ENCODE measurements around the gene PRKAA1.
"Not testable (repeated sequence)": the region's sequence is repeated elsewhere in the genome, so short reads cannot be mapped to it uniquely, and the experiment has no call there.

PRKAA1 gene

DNA sequence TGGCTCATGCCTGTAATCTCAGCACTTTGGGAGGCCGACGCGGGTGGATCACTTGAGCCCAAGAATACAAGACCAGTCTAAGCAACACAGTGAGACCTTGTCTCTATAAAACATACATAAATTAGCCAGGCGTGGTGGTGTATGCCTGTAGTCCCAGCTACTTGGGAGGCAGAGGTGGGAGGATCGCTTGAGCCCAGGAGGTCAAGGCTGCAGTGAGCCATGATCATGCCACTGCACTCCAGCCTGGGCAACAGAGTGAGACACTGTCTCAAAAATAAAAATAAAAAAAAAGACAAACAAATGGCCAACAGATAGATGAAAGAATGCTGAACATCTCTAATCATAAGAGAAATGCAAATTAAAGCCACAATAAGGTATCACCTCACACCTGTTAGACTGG, 9.2 kb downstream of the PRKAA1 start:
- H3K4me3 ChIP-seq (ENCODE audit: low read length); H3K4me1 ChIP-seq (ENCODE audit: control insufficient read depth, low read depth, low read length); H3K56ac ChIP-seq (ENCODE audit: low read length); H2BK5ac ChIP-seq (ENCODE audit: low read length); H4K8ac ChIP-seq (ENCODE audit: low read depth, low read length); H3K36me3 ChIP-seq (ENCODE audit: control insufficient read depth, insufficient read depth, low read length); H3K4me2 ChIP-seq (ENCODE audit: low read length); H3K27ac ChIP-seq (ENCODE audit: low read depth, low read length); H3K79me1 ChIP-seq (ENCODE audit: low read length); H2BK120ac ChIP-seq (ENCODE audit: low read depth, low read length); H3K18ac ChIP-seq (ENCODE audit: low read length); H4K5ac ChIP-seq (ENCODE audit: low read length); H3K27me3 ChIP-seq (ENCODE audit: insufficient read depth, low read length, poor library complexity); H3K9ac ChIP-seq (ENCODE audit: low read length); H3K23ac ChIP-seq (ENCODE audit: low read length); H2BK15ac ChIP-seq (replicated peaks; ENCODE audit: low read depth); H2AK5ac ChIP-seq (ENCODE audit: low read length); DNase-seq; H3K4ac ChIP-seq (ENCODE audit: low read depth, low read length): not testable (repeated sequence)
- H3K79me2 ChIP-seq (ENCODE audit: control insufficient read depth, insufficient read depth, low read length), result peaks cover 69% of the 10 kb centered on the region
- WGBS (ENCODE audit: extremely low coverage, insufficient coverage, low lambda C conversion rate), result no CpG with 5 or more reads among the region's 5 CpGs

DNA sequence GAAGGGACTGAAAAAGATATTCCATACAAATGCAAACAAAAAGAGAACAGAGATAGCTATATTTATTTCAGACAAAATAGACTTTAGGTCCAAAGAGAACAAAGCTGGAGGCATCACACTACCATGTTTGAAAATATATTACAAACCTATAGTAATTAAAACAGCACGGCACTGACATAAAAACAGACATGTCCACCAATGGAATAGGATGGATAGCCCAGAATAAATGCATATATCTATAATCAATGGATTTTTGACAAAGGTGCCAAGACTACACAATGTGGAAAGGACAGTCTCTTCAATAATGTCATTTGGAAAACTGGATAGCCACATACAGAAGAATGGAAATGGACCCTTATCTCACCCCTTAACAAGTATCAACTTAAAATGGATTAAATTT, 10.2 kb downstream of the PRKAA1 start:
- Histone ChIP-seq H3K4me3 (ENCODE audit: low read length) (no peak overlapping the region), H3K9ac (ENCODE audit: low read length) (no peak overlapping the region), H2AK5ac (ENCODE audit: low read length) (no peak overlapping the region), H4K5ac (ENCODE audit: low read length) (no peak overlapping the region), H3K56ac (ENCODE audit: low read length) (no peak overlapping the region), H3K18ac (ENCODE audit: low read length) (no peak overlapping the region), H3K23ac (ENCODE audit: low read length) (no peak overlapping the region), H3K4me1 (ENCODE audit: control insufficient read depth, low read depth, low read length) (no peaks in the 10 kb centered on the region), H3K79me1 (ENCODE audit: low read length) (peaks cover 2% of the 10 kb centered on the region), H3K79me2 (ENCODE audit: control insufficient read depth, insufficient read depth, low read length) (peaks cover 63% of the 10 kb centered on the region), H2BK15ac (replicated peaks; ENCODE audit: low read depth) (no peak overlapping the region), H3K27me3 (ENCODE audit: insufficient read depth, low read length, poor library complexity) (no peaks in the 10 kb centered on the region), H3K4me2 (ENCODE audit: low read length) (no peak overlapping the region), H4K8ac (ENCODE audit: low read depth, low read length) (no peak overlapping the region), H3K36me3 (ENCODE audit: control insufficient read depth, insufficient read depth, low read length) (no peaks in the 10 kb centered on the region), H2BK5ac (ENCODE audit: low read length) (no peak overlapping the region), H2BK120ac (ENCODE audit: low read depth, low read length) (no peak overlapping the region), H3K27ac (ENCODE audit: low read depth, low read length) (no peak overlapping the region), H3K4ac (ENCODE audit: low read depth, low read length) (no peak overlapping the region)
- WGBS (ENCODE audit: extremely low coverage, insufficient coverage, low lambda C conversion rate), result no CpG with 5 or more reads among the region's 1 CpG
- DNase-seq, result no peak

DNA sequence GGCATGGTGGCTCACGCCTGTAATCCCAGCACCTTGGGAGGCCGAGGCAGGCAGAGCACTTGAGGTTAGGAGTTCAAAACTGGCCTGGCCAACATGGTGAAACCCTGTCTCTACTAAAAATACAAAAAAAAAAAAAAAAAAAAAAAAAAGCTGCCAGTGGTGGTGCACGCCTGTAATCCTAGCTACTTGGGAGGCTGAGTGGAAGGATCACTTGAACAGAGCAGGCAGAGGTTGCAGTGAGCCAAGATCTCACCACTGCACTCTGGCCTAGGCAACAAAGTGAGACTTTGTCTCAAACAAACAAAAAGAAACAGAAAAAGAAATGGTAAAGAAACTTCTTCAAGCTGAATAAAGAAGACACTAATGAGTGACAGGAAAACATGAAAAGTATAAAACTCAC, 11.5 kb downstream of the PRKAA1 start:
- H4K5ac ChIP-seq (ENCODE audit: low read length); H2BK15ac ChIP-seq (replicated peaks; ENCODE audit: low read depth); DNase-seq; H3K27ac ChIP-seq (ENCODE audit: low read depth, low read length); H3K18ac ChIP-seq (ENCODE audit: low read length); H3K23ac ChIP-seq (ENCODE audit: low read length); H3K4me1 ChIP-seq (ENCODE audit: control insufficient read depth, low read depth, low read length); H3K36me3 ChIP-seq (ENCODE audit: control insufficient read depth, insufficient read depth, low read length); H2AK5ac ChIP-seq (ENCODE audit: low read length); H4K8ac ChIP-seq (ENCODE audit: low read depth, low read length); H3K4me3 ChIP-seq (ENCODE audit: low read length); H3K56ac ChIP-seq (ENCODE audit: low read length); H2BK5ac ChIP-seq (ENCODE audit: low read length); H3K4me2 ChIP-seq (ENCODE audit: low read length); H3K79me1 ChIP-seq (ENCODE audit: low read length); H3K4ac ChIP-seq (ENCODE audit: low read depth, low read length); H3K9ac ChIP-seq (ENCODE audit: low read length); H2BK120ac ChIP-seq (ENCODE audit: low read depth, low read length); H3K27me3 ChIP-seq (ENCODE audit: insufficient read depth, low read length, poor library complexity): not testable (repeated sequence)
- H3K79me2 ChIP-seq (ENCODE audit: control insufficient read depth, insufficient read depth, low read length), result peaks cover 66% of the 10 kb centered on the region
- no CpG with 5 or more reads among the region's 3 CpGs for WGBS (ENCODE audit: extremely low coverage, insufficient coverage, low lambda C conversion rate)

DNA sequence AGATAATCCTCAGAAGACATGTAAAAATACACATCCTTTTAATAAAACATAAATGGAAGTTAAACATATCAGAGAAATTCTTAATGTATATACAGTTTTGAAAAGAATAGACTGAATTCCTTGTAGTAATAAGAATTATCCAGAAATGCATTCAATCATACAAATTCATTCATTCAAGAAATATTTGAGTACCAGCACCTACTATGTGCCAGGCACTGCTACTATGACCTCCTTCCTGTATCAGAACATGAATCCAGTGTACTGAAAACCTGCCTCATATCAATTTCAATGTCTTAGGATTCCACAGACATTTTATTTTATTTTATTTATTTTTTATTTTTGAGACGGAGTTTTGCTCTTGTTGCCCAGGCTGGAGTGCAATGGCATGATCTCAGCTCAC, 13.3 kb downstream of the PRKAA1 start:
- H3K4me3 ChIP-seq (ENCODE audit: low read length), result no peak overlapping the region
- WGBS (ENCODE audit: extremely low coverage, insufficient coverage, low lambda C conversion rate), result no CpG with 5 or more reads among the region's 1 CpG
- H3K23ac ChIP-seq (ENCODE audit: low read length), result no peak overlapping the region
- no peak overlapping the region for H2BK120ac ChIP-seq (ENCODE audit: low read depth, low read length)
- no peak overlapping the region for H4K8ac ChIP-seq (ENCODE audit: low read depth, low read length)
- no peak overlapping the region for H2BK15ac ChIP-seq (replicated peaks; ENCODE audit: low read depth)
- no peak overlapping the region for H3K4ac ChIP-seq (ENCODE audit: low read depth, low read length)
- no peak overlapping the region for H2AK5ac ChIP-seq (ENCODE audit: low read length)
- no peak overlapping the region for H3K9ac ChIP-seq (ENCODE audit: low read length)
- H3K4me2 ChIP-seq (ENCODE audit: low read length), result no peak overlapping the region
- no peak for DNase-seq
- H3K79me1 ChIP-seq (ENCODE audit: low read length), result peaks cover 2% of the 10 kb centered on the region
- H4K5ac ChIP-seq (ENCODE audit: low read length), result no peak overlapping the region
- H3K36me3 ChIP-seq (ENCODE audit: control insufficient read depth, insufficient read depth, low read length), result no peaks in the 10 kb centered on the region
- no peak overlapping the region for H3K18ac ChIP-seq (ENCODE audit: low read length)
- no peak overlapping the region for H2BK5ac ChIP-seq (ENCODE audit: low read length)
- no peaks in the 10 kb centered on the region for H3K4me1 ChIP-seq (ENCODE audit: control insufficient read depth, low read depth, low read length)
- H3K79me2 ChIP-seq (ENCODE audit: control insufficient read depth, insufficient read depth, low read length), result peaks cover 67% of the 10 kb centered on the region
- H3K56ac ChIP-seq (ENCODE audit: low read length), result no peak overlapping the region
- no peaks in the 10 kb centered on the region for H3K27me3 ChIP-seq (ENCODE audit: insufficient read depth, low read length, poor library complexity)
- no peak overlapping the region for H3K27ac ChIP-seq (ENCODE audit: low read depth, low read length)

DNA sequence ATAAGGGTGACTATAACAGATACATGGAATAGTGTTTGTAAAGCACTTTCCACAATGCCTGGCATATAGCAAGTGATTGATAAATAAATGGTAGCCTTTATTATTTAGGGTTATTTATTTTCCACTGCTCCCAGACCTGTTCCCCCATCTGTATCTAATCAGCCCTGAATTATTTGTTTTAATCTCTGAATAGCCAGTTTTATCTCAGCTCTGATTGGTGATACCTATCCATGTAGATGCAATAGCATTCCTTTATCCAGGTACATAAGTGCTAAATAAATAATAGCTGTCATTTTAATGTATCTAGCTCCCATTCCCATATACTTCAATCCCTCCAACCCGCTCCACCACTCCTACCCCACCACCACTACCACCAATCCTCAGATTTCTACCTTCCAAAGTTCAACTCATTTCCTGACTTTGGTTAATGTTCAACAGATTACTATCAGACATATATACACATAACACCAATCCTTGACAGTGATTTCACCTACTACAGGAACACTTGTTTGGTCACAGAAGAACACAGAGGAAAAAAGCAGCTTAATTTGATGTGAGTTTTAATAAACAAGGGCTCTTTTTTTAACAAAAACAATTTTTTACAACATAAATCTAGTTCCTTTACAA, 14.0 kb downstream of the PRKAA1 start:
- DNase-seq, result no peak
- Histone ChIP-seq H3K4me1 (ENCODE audit: control insufficient read depth, low read depth, low read length) (no peaks in the 10 kb centered on the region), H4K5ac (ENCODE audit: low read length) (no peak overlapping the region), H3K56ac (ENCODE audit: low read length) (no peak overlapping the region), H3K4me2 (ENCODE audit: low read length) (no peak overlapping the region), H3K9ac (ENCODE audit: low read length) (no peak overlapping the region), H3K18ac (ENCODE audit: low read length) (no peak overlapping the region), H3K27me3 (ENCODE audit: insufficient read depth, low read length, poor library complexity) (no peaks in the 10 kb centered on the region), H2BK120ac (ENCODE audit: low read depth, low read length) (no peak overlapping the region), H3K79me1 (ENCODE audit: low read length) (peaks cover 2% of the 10 kb centered on the region), H2AK5ac (ENCODE audit: low read length) (no peak overlapping the region), H3K79me2 (ENCODE audit: control insufficient read depth, insufficient read depth, low read length) (peaks cover 65% of the 10 kb centered on the region), H2BK15ac (replicated peaks; ENCODE audit: low read depth) (no peak overlapping the region), H3K27ac (ENCODE audit: low read depth, low read length) (no peak overlapping the region), H3K4me3 (ENCODE audit: low read length) (no peak overlapping the region), H3K4ac (ENCODE audit: low read depth, low read length) (no peak overlapping the region), H3K23ac (ENCODE audit: low read length) (no peak overlapping the region), H4K8ac (ENCODE audit: low read depth, low read length) (no peak overlapping the region), H2BK5ac (ENCODE audit: low read length) (no peak overlapping the region), H3K36me3 (ENCODE audit: control insufficient read depth, insufficient read depth, low read length) (no peaks in the 10 kb centered on the region)
- WGBS (ENCODE audit: extremely low coverage, insufficient coverage, low lambda C conversion rate), result 100% methylated on average over 1 of the region's 1 CpG

DNA sequence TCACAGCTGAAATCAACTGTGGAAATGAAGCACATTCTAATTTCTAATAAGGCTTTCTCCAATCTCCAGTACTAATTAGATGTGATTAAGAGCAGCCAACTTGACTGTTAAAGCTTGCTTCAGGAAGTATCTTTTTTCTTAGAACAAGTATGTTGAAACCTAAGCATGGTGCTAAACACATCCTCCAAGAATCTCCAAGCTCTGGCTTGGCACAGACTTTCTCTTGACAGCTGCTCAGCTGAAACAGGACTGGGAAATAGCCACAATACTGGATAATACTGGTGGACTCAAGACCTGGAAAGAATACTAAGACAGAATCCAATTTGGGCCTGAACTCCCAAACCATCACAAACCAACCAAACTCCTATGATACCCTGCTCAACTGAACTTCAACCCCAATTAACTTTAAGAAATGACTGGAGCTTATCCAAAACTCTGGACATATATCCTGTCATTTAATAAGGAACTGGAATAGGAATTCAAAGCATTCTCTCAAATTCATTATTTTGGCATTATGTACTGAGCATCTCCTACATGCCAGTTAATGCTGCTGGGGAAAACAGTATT, 16.2 kb downstream of the PRKAA1 start:
- no peak overlapping the region for H3K23ac ChIP-seq (ENCODE audit: low read length)
- H3K27me3 ChIP-seq (ENCODE audit: insufficient read depth, low read length, poor library complexity), result no peaks in the 10 kb centered on the region
- H2BK5ac ChIP-seq (ENCODE audit: low read length), result no peak overlapping the region
- H3K56ac ChIP-seq (ENCODE audit: low read length), result no peak overlapping the region
- no peaks in the 10 kb centered on the region for H3K36me3 ChIP-seq (ENCODE audit: control insufficient read depth, insufficient read depth, low read length)
- H2AK5ac ChIP-seq (ENCODE audit: low read length), result no peak overlapping the region
- no peak overlapping the region for H3K4me3 ChIP-seq (ENCODE audit: low read length)
- no peak overlapping the region for H3K27ac ChIP-seq (ENCODE audit: low read depth, low read length)
- H2BK15ac ChIP-seq (replicated peaks; ENCODE audit: low read depth), result no peak overlapping the region
- H3K4ac ChIP-seq (ENCODE audit: low read depth, low read length), result no peak overlapping the region
- peaks cover 50% of the 10 kb centered on the region for H3K79me2 ChIP-seq (ENCODE audit: control insufficient read depth, insufficient read depth, low read length)
- no peak overlapping the region for H3K18ac ChIP-seq (ENCODE audit: low read length)
- no peaks in the 10 kb centered on the region for H3K4me1 ChIP-seq (ENCODE audit: control insufficient read depth, low read depth, low read length)
- peaks cover 2% of the 10 kb centered on the region for H3K79me1 ChIP-seq (ENCODE audit: low read length)
- no peak overlapping the region for H2BK120ac ChIP-seq (ENCODE audit: low read depth, low read length)
- no peak overlapping the region for H4K5ac ChIP-seq (ENCODE audit: low read length)
- no peak for DNase-seq
- H3K4me2 ChIP-seq (ENCODE audit: low read length), result no peak overlapping the region
- no peak overlapping the region for H3K9ac ChIP-seq (ENCODE audit: low read length)
- H4K8ac ChIP-seq (ENCODE audit: low read depth, low read length), result no peak overlapping the region
